GF-D8 (cell line): Measurements from ENCODE around the gene ZG16B.

Experiments used
- DNase-seq: peaks from one replicate; lab custom pipeline; 2025; lab: John Stamatoyannopoulos, UW

Gene ZG16B

DNA sequence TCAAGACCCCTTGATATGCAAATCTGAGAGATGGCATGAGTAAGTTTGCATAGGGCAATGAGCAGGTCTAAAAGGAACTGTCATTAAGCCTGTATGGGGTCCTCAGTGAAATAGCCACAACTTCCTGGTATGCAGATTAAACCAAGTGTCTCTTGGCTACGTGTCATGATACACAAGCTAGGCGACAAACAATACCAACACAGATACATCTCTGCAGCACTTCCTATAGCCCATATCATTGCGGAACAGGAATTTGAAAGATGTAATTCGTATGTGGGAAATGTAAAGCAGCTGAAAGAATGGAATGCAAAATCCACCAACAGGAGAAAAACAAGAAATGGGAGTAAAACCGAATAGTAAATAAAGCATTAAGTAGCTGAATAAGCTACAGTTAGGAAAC lies 15.0 kb downstream of the ZG16B start:
- DNase-seq: no peak

DNA sequence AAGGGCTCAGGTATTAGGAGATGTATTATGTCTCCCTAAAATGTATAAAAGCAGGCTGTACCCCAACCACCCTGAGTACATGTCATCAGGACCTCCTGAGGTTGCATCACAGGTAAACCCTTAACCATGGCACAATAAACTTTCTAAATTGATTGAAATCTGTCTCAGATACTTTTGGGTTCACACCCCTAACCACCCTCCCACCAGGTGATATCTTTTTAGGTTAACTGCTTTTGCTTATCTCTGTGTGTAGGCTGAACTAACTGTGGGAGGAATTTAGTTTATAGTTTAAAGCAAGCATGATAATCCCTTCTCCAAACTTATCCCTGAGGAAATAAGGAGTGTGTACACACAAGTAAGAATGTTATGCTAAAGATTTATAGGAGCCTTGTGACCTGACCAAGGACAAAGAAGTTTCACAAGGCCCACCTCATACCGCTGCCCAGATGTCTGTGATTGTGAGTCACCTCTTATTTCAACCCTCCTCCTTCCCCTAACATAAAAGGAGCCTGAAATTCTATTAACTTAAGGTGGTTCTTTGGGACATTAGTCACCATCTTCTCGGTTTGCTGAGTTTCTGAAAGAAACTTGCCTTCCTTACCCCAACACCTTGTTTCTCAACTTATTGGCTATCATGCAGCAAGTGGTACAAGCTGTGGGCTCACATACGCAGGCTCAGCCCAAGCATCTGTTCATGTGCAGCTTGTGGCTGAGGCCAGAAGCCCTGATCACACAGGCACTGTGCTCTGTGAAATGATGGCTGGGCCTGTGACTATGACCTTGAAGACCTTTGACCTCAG lies 16.6 kb downstream of the ZG16B start:
- DNase-seq: no peak

- no peak for DNase-seq
Measured at GRCh38 chr16:2848933-2849725, 19.0 kb downstream of the ZG16B start.

DNA sequence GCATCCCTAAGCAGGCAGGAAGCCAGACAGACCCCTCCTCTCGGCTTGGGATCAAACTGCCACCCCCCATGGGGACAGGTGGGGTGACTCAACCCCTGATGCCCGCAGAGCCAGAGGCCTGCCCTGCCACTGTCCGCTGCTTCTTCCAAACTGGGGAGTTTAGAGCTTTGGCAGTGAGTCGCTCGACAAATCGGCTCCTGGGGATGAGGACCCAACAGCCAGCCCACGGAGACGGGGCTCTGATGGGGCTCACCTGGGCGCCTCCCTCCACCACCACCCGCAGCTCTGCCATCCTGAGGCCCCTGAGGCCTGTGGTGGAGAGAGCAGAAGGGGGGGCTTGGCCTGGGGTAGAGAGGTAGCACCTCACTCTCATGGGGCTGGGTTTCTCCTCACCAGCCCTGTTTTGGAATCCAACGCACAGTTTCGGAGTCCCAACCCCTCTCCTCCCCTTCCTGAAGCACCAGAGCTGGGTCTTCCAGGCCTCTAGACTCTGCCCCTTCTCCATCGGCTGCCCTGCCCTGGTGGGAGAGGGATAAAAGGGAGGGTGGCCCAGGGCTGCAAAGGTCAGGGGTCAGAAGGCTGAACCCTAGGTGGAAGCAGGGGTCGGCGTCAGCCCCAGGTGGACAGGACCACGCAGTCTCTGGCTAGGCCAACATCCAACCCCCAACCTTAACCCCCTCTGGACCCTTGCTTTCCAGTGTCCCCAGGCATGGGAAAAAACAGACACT lies 22.1 kb downstream of the ZG16B start:
- no peak for DNase-seq

DNA sequence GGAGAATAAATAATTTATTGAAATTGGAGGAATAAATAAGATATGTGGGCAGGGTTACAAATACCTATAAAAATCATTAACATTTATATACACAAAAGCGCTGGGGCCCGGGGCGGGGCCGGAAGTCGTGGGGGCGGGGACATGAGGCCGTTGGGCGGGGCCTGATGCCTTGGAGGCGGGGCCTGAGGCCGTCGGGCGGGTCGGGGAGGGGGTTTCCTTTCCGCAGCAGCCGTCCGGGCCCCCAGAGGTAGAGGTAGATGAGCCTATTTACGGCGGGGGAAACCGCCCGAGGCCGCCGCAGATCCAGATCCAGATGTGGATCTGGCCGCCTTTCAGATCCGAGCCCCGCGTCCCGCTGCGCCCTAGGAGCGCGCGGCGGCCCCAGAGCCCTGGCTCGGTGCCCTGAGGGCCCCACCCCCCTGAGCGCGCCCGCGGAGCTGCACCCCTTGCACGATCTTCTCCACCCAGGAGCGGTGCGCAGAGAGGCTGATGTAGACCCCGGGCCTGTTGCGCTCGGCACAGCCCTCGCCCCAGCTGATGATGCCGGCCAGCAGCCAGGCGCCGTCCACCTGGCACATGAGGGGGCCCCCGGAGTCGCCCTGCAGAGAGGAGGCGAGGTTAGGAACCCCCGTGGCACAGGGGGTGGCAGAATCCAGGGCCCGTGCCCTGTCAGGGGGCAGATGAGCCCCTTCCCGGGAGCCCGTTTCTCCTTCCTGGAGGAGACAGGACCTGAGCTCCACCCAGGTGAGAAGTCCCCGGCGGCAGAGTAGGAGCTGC lies 22.8 kb downstream of the ZG16B start:
- DNase-seq: no peak

DNA sequence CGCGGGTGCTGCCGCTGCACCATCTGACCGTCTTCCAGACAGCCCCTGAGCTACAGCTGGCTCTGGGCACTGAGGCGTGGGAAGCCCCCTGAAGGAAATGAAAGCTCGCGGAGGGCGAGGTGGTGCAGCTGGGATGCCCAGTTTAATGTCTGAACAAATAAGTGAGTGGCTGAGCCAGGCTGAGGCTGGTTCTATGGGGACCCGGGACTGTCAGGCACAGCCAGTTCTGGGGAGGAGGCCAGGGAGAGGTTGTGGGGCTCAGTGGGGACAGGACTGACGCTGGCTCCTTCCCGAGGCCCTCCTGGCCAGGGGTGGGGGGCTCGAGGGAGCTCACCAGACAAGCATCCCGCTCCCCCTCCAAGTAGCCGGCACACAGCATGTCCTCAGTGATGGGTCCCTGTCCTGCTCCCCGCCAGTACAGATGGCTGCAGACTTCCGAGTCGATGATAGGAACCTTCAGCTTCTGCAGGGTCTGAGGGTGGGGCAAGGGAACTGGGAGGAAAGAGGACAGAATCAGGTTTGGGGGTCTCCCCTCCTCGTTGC lies 23.5 kb downstream of the ZG16B start:
- DNase-seq: no peak

- DNase-seq: no peak
Measured at GRCh38 chr16:2854700-2855309, 24.7 kb downstream of the ZG16B start.

DNA sequence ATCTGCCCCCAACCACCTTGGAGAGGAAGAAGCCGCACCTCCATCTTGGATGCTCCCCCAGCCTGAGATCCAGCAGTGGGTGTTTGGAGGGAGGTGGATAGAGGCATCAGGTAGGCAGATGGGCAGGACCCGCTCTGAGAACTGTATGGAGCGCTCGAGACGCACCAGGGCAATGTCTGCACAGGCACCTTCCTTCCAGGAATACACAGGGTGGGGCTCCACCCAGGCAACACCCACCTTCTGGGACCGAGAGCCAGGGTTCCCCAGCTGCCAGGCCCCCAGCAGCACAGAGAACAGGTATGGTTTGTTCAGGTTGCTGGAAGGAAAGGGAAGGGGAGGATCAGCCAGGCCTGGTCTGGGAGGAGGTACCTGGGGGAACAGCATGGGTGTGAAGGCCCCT lies 25.4 kb downstream of the ZG16B start:
- no peak for DNase-seq

DNA sequence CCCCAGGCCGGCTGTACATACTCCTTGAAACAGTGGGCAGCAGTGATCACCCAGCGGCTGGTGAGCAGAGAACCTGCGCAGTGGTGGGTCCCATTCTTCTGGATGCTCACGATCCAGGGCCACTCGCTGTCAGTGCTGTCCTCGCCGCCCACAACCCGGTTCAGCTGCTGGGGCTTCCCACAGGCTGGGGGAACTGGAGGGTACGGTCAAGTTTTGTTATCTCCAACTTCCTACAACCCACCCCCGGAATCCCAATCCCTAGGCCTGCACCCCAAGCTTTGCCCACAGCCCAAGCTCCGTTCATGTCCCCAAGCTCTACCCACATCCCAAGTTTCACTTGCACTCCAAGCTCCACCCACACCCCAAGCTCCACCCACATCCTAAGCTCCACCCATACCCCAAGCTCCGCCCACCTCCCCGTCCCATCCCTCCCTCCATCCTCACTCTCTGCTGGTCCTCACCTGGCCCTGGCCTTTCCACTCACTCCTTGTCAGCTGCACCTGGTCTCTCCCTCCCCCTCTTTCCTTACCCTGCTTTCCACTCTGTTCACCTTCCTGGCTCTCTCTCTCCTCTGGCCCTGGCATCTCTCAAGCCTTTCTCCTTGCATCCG lies 26.1 kb downstream of the ZG16B start:
- DNase-seq: no peak

DNA sequence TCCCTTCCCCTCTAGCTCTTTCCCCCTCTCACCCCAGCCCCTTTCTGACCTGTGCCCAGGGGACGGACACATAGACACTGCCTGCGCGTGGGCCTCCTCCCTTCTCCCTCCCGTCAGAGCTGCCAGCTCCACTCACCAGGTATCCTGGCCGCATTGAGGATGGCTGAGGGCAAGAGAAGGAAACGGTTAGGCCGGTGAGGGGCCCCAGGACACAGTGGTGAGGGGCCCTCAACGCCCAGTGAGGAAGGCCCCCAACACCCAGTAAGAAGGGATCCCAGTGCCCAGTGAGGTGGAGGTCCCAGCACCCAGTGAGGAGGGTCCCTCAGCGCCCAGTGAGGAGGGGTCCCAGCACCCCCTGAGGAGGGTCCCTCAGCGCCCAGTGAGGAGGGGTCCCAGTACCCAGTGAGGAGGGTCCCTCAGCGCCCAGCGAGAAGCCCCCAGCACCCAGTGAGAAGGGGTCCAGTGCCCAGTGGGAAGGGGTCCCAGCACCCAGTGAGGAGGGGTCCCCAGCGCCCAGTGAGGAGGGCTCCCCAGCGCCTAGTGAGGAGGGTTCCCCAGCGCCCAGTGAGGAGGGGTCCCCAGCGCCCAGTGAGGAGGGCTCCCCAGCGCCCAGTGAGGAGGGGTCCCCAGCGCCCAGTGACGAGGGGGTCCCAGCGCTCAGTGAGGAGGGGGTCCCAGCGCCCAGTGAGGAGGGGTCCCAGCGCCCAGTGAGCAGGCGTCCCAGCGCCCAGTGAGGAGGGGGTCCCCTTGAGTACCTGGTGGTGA lies 26.8 kb downstream of the ZG16B start:
- DNase-seq: no peak

- DNase-seq: no peak
Measured at GRCh38 chr16:2857451-2858244, 27.5 kb downstream of the ZG16B start, which contains the start of gene PRSS22. TSS of gene PRSS22 (minus strand) at chr16:2858170. CDS start at chr16:2858104, 66 bp downstream.

GRCh38 chr16:2858245-2859025 lies 28.3 kb downstream of the ZG16B start:
- DNase-seq: no peak

DNA sequence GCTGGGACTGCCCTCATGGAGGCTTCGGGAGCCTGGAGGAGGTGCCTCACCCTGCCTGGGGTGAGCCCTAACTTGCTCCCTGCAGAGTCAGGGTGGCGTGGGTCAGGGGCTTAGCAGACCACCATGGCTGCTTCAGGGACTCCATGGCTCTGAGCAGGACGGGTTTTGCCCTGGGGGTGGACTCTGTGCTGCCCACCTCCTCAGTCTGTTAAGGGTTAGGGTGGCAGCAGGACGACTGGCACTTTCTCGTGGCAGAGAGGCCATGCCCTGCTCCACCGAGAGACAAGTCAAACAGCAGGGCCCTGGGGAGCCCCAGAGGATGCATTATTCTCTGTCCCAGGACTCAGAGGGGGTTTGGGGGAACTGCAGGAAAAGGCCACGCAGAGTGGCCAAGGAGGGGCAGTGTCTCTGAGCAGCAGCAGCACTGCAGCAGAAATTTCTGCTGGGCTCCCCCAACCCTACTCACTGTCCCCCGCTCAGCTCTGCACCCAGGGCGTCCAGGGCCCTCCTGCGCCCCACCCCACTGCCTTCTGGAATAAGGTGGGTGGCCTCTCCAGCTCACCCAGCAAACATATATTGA lies 29.7 kb downstream of the ZG16B start:
- DNase-seq: no peak

GRCh38 chr16:2860826-2861567 lies 30.9 kb downstream of the ZG16B start:
- no peak for DNase-seq

DNA sequence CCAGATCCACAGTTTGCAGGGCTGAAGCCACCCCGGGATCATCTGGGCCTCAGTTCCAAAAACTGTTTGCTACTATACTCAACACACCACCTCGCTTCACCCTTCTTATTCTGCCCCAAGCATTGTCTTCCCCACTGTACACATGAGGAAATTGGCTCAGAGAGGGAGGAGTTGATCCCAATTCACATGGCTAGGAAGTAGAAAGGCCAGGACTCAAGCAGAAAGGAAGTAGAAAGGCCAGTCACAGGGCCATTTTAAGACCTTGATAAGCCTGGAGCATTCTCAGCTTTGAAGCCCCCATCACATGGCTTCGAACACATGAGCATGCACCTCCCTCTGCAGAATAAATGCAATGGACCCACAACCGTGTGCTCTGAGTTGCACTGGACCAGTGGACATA lies 35.5 kb downstream of the ZG16B start:
- DNase-seq: no peak

DNA sequence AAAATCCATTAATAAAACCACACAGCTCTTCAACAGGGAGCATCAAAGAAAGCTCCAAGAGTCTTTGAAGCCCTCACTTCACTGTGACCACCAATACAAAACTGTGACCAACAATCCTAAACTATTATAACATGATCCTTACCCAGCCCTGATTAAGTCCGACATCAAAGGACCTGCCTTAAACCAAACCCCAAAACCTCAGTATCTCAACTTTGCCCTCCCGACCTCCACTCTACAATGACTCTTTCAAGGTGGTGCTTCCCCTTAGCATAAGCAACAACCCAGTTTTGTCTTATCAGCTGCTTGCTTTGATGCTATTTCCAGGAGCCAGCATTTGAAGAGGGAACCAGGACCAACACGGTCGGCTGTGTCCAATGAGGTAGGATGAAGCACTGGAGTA lies 36.3 kb downstream of the ZG16B start:
- no peak for DNase-seq

DNA sequence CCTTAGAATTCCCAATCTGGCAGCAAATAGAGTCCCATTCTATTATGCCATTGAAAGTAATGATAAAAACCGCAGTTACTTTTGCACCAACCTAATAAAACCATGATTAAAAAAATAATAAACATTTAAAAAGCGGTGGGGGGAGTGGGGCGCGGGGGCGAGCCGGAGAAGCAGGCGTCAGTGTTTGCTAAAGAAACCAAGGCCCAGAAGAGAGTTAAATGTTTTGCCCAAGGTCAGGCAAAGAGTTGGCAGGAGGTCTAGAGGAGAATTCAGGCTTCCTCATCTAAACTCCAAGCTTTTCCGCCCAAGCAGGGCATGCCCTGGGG lies 37.5 kb downstream of the ZG16B start:
- no peak for DNase-seq
